Nucleus accumbens (tissue), 56 donors: ENCODE measurements around the gene HS3ST5.
"Not testable (repeated sequence)": the region's sequence is repeated elsewhere in the genome, so short reads cannot be mapped to it uniquely, and the experiment has no call there.

Experiments
- DNase-seq, 56 donors: peaks; one replicate each; lab custom pipeline; 2025; lab: John Stamatoyannopoulos, UW

Gene HS3ST5

DNA sequence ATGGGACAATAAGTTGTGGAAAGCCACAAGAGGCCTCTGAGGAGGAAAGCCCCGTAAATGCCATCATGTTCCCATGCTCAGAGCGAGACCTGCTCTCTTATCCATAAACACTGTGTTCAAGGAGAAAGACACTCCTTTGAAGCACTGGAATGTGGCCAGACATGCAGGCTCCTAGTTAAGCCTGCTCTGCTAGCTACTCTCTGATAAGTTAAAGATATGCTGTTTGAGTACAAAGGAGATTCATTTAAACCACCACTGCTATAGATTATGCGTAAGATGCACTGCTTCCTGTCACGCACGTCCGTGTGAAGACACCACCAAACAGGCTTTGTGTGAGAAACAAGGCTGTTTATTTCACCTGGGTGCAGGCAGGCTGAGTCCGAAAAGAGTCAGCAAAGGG is 331.3 kb downstream of the HS3ST5 start:
- DNase-seq: not testable (repeated sequence)

DNA sequence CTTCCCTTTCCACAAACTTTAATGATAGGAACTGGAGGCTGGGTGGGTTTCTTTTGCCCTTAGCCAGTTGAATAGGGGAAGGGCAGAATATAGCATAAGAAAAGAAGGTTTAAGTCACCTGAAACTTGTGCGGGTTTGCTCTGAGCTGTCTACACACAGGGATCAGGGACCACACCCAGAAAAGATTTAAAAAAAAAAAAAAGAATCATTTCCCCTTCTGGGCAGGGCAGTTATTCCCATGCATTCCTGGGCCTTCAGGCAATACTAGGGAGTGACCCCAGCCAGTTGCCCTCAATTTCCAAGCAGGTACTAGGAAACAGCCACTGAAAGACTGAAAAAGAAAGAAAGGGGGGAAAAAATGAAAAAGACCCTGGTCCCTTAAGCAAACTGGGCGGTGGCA is 332.3 kb downstream of the HS3ST5 start:
- DNase-seq: no peak

DNA sequence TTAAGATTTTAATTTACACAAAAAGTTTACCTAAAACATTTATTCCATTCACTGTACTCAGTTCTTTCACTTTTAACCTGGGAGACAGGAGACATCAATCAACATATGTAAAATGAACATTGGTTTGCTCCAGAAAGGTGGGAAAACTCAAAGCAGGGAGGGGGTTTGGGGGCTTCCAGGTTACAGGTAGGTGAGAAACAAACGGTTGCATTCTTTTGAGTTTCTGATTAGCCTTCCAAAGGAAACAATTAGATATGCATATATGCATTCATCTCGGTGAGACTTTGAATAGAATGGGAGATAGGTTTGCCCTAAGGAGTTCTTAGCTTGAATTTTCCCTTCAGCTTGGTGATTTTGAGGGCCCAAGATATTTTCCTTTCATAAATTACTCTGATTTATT is 333.6 kb downstream of the HS3ST5 start:
- no peak for DNase-seq

DNA sequence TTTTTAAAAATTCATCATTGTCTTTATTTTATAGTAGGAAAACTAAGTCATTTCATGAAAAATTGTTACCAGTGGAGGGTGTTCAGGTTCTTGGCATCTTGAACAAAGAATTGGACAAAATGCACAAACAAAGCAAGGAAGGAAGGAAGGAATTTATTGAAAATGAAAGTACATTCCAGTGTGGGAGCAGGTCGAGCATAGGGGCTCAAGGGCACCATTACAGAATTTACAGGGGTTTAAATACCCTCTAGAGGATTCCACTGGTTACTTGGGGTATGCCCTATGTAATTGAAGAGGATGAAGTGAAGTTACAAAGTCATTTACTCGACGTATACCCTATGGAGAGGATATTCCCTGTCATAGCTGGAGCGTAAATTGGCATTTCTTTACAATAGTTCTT is 334.5 kb downstream of the HS3ST5 start:
- no peak for DNase-seq

DNA sequence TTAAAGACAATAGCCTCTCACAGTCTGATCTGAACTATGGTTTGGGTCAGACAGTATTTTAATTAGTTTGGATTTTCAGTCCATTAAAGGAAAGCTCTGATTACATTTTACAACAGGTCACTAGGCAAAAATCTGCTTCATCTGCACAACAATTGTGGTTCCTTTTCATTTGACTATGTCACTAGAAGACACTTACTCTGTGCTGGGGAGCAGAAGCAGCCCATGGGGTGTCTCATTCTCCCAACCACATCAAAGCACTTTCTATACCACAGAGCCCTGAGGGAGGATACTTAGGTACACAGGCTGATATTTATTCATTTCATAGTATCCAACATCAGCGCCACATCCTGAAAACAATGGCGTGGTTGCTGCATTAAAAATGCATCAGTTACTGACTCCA is 335.3 kb downstream of the HS3ST5 start:
- no peak for DNase-seq
